ENCODE results near the gene ROPN1. TPM values are rescaled to one million over a fixed set of nuclear protein-coding genes. Genes with fewer than 3 reads are reported as not detected.
"Not testable (repeated sequence)": the region's sequence is repeated elsewhere in the genome, so short reads cannot be mapped to it uniquely, and the experiment has no call there.

Gene ROPN1
- total RNA-seq, 1 experiment from 2014 or later, result not detected

DNA sequence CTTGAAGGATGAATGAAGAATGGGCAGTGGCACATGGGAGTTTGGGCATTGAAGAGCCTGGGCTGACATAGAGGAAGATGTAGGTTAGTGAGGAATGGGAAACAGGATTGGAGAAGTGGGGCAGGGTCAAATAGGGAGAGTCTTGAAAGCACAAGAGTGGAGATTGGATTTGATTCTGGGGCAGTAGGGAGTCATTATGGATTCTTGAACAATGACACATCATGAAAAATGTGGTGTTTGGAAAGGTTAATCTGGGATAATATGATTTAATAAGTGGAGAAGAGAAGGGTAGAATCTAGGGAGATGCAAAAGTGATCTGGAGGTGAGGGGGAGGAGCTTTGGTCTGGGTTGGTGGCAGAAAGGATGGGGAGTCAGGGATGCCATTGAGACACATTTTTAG is 45.4 kb upstream of the ROPN1 start:
- Histone ChIP-seq H4K20me1 (ENCODE audit: insufficient read depth) (no peaks in the 10 kb centered on the region), H3K36me3 (ENCODE audit: control insufficient read depth in 1 of 2, insufficient read depth in 2 of 2, low read length in 2 of 2) (no peaks in the 10 kb centered on the region), H3K27ac (ENCODE audit: low read depth, low read length) (no peak overlapping the region), H2AFZ (ENCODE audit: low read depth, low read length, poor library complexity, severe bottlenecking) (no peak overlapping the region), H3K79me2 (ENCODE audit: insufficient read depth, low read length) (no peaks in the 10 kb centered on the region), H3K4me2 (ENCODE audit: low read length) (no peak overlapping the region), H3K4me1 (ENCODE audit: control insufficient read depth in 1 of 2, insufficient read depth in 2 of 2, low read length in 2 of 2) (peaks cover 3 to 4% of the 10 kb centered on the region in 2 experiments; a peak in 2 of 4 replicates), H3K9me2 (ENCODE audit: insufficient read depth) (no peaks in the 10 kb centered on the region), H3K9ac (ENCODE audit: low read length) (no peak overlapping the region), H3K9me3 (ENCODE audit: control insufficient read depth in 1 of 2, insufficient read depth in 1 of 2, low read depth in 1 of 2, low read length in 2 of 2) (no peaks in the 10 kb centered on the region), H3K4me3 (replicated peaks in 1 of 2; ENCODE audit: low read depth in 1 of 2, low read length in 2 of 2) (no peak overlapping the region), H3K27me3 (ENCODE audit: insufficient read depth, low read length) (peaks cover 78% of the 10 kb centered on the region)
- ChIA-PET POLR2A (no interaction called here), RAD21 (ENCODE audit: low non-redundant PET in 1 of 2, low total read pairs in 2 of 2, uncharacterized antibody in 2 of 2, unreplicated experiment in 2 of 2) (no interaction called here), CTCF (no interaction called here)
- intact Hi-C loops (cut with micrococcal nuclease), result no loop called here
- TF ChIP-seq EZH2phosphoT487 (IDR thresholded peaks at IDR 0.05; ENCODE audit: borderline replicate concordance) (no peak), CBX3 (IDR thresholded peaks at IDR 0.05; ENCODE audit: low read depth) (no peak), YY1 (IDR thresholded peaks at IDR 0.05; ENCODE audit: extremely low read depth, insufficient replicate concordance, low read depth, low read length) (no peak), EZH2 (IDR thresholded peaks at IDR 0.05) (no peak), POLR2A (IDR thresholded peaks at IDR 0.05; ENCODE audit: borderline replicate concordance, extremely low read depth, insufficient read depth, insufficient read length) (no peak)
- TF ChIP-seq, protein P1, sequence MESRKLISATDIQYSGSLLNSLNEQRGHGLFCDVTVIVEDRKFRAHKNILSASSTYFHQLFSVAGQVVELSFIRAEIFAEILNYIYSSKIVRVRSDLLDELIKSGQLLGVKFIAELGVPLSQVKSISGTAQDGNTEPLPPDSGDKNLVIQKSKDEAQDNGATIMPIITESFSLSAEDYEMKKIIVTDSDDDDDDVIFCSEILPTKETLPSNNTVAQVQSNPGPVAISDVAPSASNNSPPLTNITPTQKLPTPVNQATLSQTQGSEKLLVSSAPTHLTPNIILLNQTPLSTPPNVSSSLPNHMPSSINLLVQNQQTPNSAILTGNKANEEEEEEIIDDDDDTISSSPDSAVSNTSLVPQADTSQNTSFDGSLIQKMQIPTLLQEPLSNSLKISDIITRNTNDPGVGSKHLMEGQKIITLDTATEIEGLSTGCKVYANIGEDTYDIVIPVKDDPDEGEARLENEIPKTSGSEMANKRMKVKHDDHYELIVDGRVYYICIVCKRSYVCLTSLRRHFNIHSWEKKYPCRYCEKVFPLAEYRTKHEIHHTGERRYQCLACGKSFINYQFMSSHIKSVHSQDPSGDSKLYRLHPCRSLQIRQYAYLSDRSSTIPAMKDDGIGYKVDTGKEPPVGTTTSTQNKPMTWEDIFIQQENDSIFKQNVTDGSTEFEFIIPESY (IDR thresholded peaks at IDR 0.05; ENCODE audit: extremely low read depth, insufficient replicate concordance, low read length), result no peak
- DNase-seq (ENCODE audit: low read depth, low spot score) (no peak), ATAC-seq (no peak)
- no TSS peak for BruUV-seq (replicated peaks)

DNA sequence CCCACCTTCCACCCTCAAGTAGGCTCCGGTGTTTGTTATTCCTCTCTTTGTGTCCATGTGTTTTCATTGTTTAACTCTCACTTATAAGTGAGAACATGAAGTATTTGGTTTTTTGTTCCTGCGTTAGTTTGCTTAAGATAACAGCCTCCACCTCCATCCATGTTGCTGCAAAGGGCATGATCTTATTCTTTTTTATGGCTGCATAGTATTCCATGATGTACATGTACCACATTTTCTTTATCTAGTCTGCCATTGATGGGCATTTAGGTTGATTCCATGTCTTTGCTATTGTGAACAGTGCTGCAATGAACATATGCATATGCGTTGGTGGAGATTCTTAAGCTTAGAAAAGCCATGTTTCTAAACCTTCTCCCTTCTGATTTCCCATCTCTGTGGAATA is 44.3 kb upstream of the ROPN1 start:
- H3K79me2 ChIP-seq (ENCODE audit: insufficient read depth, low read length); H3K27ac ChIP-seq (ENCODE audit: low read depth, low read length); H3K4me2 ChIP-seq (ENCODE audit: low read length); ATAC-seq; intact Hi-C loops (cut with micrococcal nuclease); H3K4me3 ChIP-seq (replicated peaks in 1 of 2; ENCODE audit: low read depth in 1 of 2, low read length in 2 of 2); BruUV-seq (replicated peaks); DNase-seq (ENCODE audit: low read depth, low spot score); H3K9ac ChIP-seq (ENCODE audit: low read length); H4K20me1 ChIP-seq (ENCODE audit: insufficient read depth); H3K4me1 ChIP-seq (ENCODE audit: control insufficient read depth in 1 of 2, insufficient read depth in 2 of 2, low read length in 2 of 2); H3K9me2 ChIP-seq (ENCODE audit: insufficient read depth); RAD21 ChIA-PET (ENCODE audit: low non-redundant PET in 1 of 2, low total read pairs in 2 of 2, uncharacterized antibody in 2 of 2, unreplicated experiment in 2 of 2); H3K9me3 ChIP-seq (ENCODE audit: control insufficient read depth in 1 of 2, insufficient read depth in 1 of 2, low read depth in 1 of 2, low read length in 2 of 2); H3K36me3 ChIP-seq (ENCODE audit: control insufficient read depth in 1 of 2, insufficient read depth in 2 of 2, low read length in 2 of 2); H2AFZ ChIP-seq (ENCODE audit: low read depth, low read length, poor library complexity, severe bottlenecking); POLR2A ChIA-PET; CTCF ChIA-PET: not testable (repeated sequence)
- peaks cover 67% of the 10 kb centered on the region for H3K27me3 ChIP-seq (ENCODE audit: insufficient read depth, low read length)
